ENCODE data around the gene OR8H1.

OR8H1 gene

GRCh38 chr11:56292154-56292553 is at the start of gene OR8H1:
TSS of gene OR8H1 (minus strand) at chr11:56292254. CDS start at chr11:56291062, 1,192 bp downstream.
- DNase-seq (ENCODE audit: low read depth): no peak

GRCh38 chr11:56340289-56340688 is 48.2 kb upstream of the OR8H1 start:
- no peak for DNase-seq (ENCODE audit: low read depth)

- no peak for DNase-seq (ENCODE audit: low read depth)
Measured at GRCh38 chr11:56333156-56333555, 41.1 kb upstream of the OR8H1 start.

GRCh38 chr11:56331861-56332491 is 39.9 kb upstream of the OR8H1 start:
- no peak for DNase-seq (ENCODE audit: low read depth)

DNA sequence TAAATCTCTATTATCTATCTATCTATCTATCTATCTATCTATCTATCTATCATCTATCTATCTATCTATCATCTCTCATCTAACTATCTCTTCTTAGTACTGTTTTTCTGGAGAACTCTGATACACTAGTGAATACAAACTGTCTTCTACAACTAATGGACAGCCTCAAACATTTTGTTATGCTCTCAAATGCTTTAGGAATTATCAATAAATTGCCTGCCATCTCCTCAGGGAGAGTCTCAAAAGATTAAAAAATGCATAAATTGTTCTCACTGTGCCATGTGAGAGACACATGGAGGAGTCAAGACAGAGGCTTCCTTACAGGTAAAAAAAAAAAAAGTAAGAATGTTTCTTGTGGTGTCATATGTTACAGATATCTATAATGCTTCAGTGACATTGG is 22.8 kb upstream of the OR8H1 start, which contains the start of gene OR8K3:
TSS of gene OR8K3 (plus strand) at position 301 of the 400 bp plus-strand sequence. CDS start 3,163 bp downstream, outside the sequence.
- DNase-seq (ENCODE audit: low read depth): no peak

- DNase-seq (ENCODE audit: low read depth): no peak
Measured at GRCh38 chr11:56307836-56308235, 15.8 kb upstream of the OR8H1 start.

GRCh38 chr11:56296898-56297297 is 4.8 kb upstream of the OR8H1 start:
- no peak for DNase-seq (ENCODE audit: low read depth)

DNA sequence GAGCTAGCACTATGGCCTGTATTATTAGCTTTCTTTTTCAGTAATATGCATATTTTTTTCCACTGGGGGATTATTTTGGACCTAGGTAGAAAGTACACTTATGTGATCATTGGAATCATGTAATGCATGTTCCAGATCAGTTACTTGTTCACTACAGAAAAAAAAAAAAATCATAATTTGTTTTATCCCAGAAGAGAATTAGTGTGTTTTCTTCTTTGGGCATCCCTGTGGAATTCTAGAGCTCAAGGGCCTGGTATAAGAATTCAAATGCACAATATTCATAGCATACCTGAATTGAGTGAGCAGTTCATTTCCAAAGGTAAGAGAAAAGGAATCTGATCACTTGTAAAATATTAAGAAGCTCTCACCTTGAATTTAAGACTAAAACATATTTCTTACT is 18.2 kb downstream of the OR8H1 start, which contains the start of gene OR5T1:
TSS of gene OR5T1 (plus strand) at position 301 of the 400 bp plus-strand sequence. CDS start 1,485 bp downstream, outside the sequence.
- no peak for DNase-seq (ENCODE audit: low read depth)

- no peak for DNase-seq (ENCODE audit: low read depth)
Measured at GRCh38 chr11:56271092-56271491, 21.0 kb downstream of the OR8H1 start.

DNA sequence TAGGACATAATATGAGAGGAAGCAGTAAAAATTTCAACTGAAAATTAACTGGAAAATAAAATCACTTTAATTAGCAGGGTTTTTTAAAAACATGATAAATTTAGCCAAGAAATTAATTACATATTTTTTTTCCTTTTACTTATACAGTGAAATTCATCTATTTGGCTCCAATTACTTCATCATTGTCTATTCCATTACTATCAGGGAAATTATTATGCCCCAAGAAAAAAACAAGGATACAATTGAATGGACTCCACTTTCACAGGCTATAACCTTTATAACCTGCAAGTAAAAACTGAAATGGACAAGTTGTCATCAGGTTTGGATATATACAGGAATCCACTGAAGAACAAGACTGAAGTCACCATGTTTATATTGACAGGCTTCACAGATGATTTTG is 40.1 kb downstream of the OR8H1 start, which contains the start of gene OR5T3:
TSS of gene OR5T3 (plus strand) at position 301 of the 400 bp plus-strand sequence. CDS start at position 301, 0 bp downstream.
- DNase-seq (ENCODE audit: low read depth): no peak
